Measurements from ENCODE around the gene FERMT3. TPM values are rescaled to one million over a fixed set of nuclear protein-coding genes. Genes with fewer than 3 reads are reported as not detected.

The FERMT3 gene
- total RNA-seq, 1 donor from 2014 or later: 1.4 TPM

- H3K27ac Mint-ChIP-seq (ENCODE audit: unreplicated experiment): peak overlapping the region; percentile 87
Observed at GRCh38 chr11:64229090-64229743, 22.7 kb downstream of the FERMT3 start.

DNA sequence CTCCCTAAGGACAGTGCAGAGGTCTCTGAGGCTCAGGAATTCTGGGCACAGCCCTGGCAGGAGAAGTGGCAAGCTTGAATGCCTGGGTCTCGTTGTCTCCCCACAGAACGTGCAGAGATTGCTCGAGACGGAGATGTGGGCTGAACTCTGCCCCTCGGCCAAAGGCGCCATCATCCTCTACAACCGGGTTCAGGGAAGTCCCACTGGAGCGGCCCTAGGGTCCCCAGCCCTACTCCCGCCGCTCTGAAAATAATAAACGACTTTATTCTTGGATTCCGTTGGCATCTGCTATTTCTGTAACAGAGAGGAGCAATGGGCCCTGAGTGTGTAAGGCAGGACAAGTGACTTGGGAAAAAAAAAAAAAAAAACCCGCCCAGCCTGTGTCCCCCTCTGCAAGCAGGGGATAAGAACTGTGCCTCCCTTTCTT, 23.2 kb downstream of the FERMT3 start:
- no peak for TF ChIP-seq CTCF (IDR thresholded peaks at IDR 0.05)
- H3K4me3 Mint-ChIP-seq (ENCODE audit: unreplicated experiment): peak overlapping the region; percentile 80
- peak overlapping the region; percentile 87 for H3K27ac Mint-ChIP-seq (ENCODE audit: unreplicated experiment)
- H3K9me3 Mint-ChIP-seq (ENCODE audit: unreplicated experiment): no peaks in the 10 kb centered on the region
- no peaks in the 10 kb centered on the region for H3K27me3 Mint-ChIP-seq (ENCODE audit: unreplicated experiment)
- peaks cover 53% of the 10 kb centered on the region for H3K4me1 Mint-ChIP-seq (ENCODE audit: unreplicated experiment)
- DNase-seq (ENCODE audit: extremely low spot score, unreplicated experiment): no peak
- H3K36me3 Mint-ChIP-seq (ENCODE audit: unreplicated experiment): no peaks in the 10 kb centered on the region

More at GRCh38 chr11:64229090-64229743, 22.7 kb downstream of the FERMT3 start:
- no peak for TF ChIP-seq CTCF (IDR thresholded peaks at IDR 0.05)
- H3K4me3 Mint-ChIP-seq (ENCODE audit: unreplicated experiment): peak overlapping the region; percentile 80
- no peaks in the 10 kb centered on the region for H3K9me3 Mint-ChIP-seq (ENCODE audit: unreplicated experiment)
- H3K36me3 Mint-ChIP-seq (ENCODE audit: unreplicated experiment): no peaks in the 10 kb centered on the region
- H3K27me3 Mint-ChIP-seq (ENCODE audit: unreplicated experiment): no peaks in the 10 kb centered on the region
- peaks cover 54% of the 10 kb centered on the region for H3K4me1 Mint-ChIP-seq (ENCODE audit: unreplicated experiment)
- DNase-seq (ENCODE audit: extremely low spot score, unreplicated experiment): no peak

DNA sequence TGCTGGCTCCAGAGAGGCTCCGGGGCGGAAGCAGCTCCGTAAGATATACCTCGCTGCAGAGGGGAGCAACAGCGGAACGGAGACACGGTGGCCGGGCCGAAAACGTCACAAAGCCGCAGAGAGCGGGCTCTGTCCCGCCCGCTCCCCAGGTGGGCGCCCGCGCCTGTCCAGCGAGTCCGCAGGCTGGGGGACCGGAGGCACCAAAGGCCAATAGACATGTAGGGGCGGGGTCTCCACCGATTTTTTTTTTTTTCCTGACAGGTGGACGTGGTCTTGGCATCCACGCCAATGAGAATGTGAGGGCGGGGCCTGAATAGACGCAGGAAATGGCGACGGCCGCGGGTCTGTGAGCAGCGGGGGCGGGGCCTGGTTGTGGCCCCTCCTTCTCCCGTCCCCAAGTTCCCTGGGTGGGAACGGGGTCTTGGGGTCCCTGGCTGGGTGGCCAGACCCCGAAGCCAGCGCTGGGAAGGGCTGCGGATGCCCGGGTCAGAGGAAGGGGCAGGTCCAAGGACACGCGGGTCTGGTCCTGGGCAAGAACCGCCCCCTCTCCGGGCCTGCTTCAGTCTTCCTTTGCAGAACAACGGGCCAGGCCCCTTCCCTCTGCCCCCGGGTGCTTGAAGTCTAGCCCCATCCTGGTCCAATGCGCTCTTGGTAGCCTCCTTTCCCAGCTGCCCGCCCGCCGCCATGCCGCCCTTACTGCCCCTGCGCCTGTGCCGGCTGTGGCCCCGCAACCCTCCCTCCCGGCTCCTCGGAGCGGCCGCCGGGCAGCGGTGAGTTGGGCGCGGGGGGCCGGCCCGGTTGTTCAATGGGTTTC, 23.9 kb downstream of the FERMT3 start, which contains the start of gene DNAJC4:
Gene DNAJC4 (plus strand): TSS at position 378 of the 814 bp plus-strand sequence. CDS start 307 bp downstream, at position 685.
- peak within 1 kb of the TSS; percentile 87 for H3K27ac Mint-ChIP-seq (ENCODE audit: unreplicated experiment)
- DNase-seq (ENCODE audit: extremely low spot score, unreplicated experiment): peak; percentile 93
- peaks cover 53% of the 10 kb centered on the region for H3K4me1 Mint-ChIP-seq (ENCODE audit: unreplicated experiment)
- H3K27me3 Mint-ChIP-seq (ENCODE audit: unreplicated experiment): no peaks in the 10 kb centered on the region
- no peak for TF ChIP-seq CTCF (IDR thresholded peaks at IDR 0.05)
- no peaks in the 10 kb centered on the region for H3K9me3 Mint-ChIP-seq (ENCODE audit: unreplicated experiment)
- peaks cover under 1% of the 10 kb centered on the region for H3K36me3 Mint-ChIP-seq (ENCODE audit: unreplicated experiment)
- H3K4me3 Mint-ChIP-seq (ENCODE audit: unreplicated experiment): peak within 1 kb of the TSS; percentile 80

GRCh38 chr11:64230985-64231365, 24.5 kb downstream of the FERMT3 start:
- Mint-ChIP-seq H3K27me3 (ENCODE audit: unreplicated experiment) (no peaks in the 10 kb centered on the region), H3K27ac (ENCODE audit: unreplicated experiment) (peak overlapping the region; percentile 87), H3K36me3 (ENCODE audit: unreplicated experiment) (peaks cover 2% of the 10 kb centered on the region), H3K4me3 (ENCODE audit: unreplicated experiment) (peak overlapping the region; percentile 80), H3K4me1 (ENCODE audit: unreplicated experiment) (peaks cover 57% of the 10 kb centered on the region), H3K9me3 (ENCODE audit: unreplicated experiment) (no peaks in the 10 kb centered on the region)
- no peak for DNase-seq (ENCODE audit: extremely low spot score, unreplicated experiment)
- no peak for TF ChIP-seq CTCF (IDR thresholded peaks at IDR 0.05)

DNA sequence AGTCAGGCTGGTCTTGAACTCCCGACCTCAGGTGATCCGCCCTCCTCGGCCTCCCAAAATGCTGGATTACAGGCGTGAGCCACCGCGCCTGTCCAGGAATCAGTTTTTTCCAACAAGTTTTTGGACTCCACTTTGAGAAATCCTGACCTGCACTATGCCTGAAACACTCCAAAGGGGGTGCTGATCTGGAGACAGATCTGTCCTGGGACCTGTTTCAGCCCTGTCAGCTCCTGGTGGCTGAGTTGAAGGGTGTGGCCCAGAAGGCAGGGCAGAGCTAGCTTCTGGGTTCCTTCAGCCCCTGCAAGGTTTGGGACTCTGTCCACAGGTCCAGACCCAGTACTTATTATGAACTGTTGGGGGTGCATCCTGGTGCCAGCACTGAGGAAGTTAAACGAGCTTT, 25.0 kb downstream of the FERMT3 start:
- peaks cover 57% of the 10 kb centered on the region for H3K4me1 Mint-ChIP-seq (ENCODE audit: unreplicated experiment)
- H3K4me3 Mint-ChIP-seq (ENCODE audit: unreplicated experiment): peak overlapping the region; percentile 80

More for the DNA sequence above, 25.0 kb downstream of the FERMT3 start:
- TF ChIP-seq CTCF (IDR thresholded peaks at IDR 0.05): no peak
- no peak for DNase-seq (ENCODE audit: extremely low spot score, unreplicated experiment)
- H3K27me3 Mint-ChIP-seq (ENCODE audit: unreplicated experiment): no peaks in the 10 kb centered on the region
- no peaks in the 10 kb centered on the region for H3K9me3 Mint-ChIP-seq (ENCODE audit: unreplicated experiment)
- no peak overlapping the region for H3K27ac Mint-ChIP-seq (ENCODE audit: unreplicated experiment)
- peaks cover 2% of the 10 kb centered on the region for H3K36me3 Mint-ChIP-seq (ENCODE audit: unreplicated experiment)

Data from osteocyte (in vitro differentiated cells).